Measurements from ENCODE around the gene PTPN3.
"Not testable (repeated sequence)": the region's sequence is repeated elsewhere in the genome, so short reads cannot be mapped to it uniquely, and the experiment has no call there.

Gene PTPN3

GRCh38 chr9:109385499-109385898 lies 112.6 kb downstream of the PTPN3 start:
- no peak for DNase-seq

GRCh38 chr9:109383947-109384346 lies 114.2 kb downstream of the PTPN3 start:
- DNase-seq = no peak

GRCh38 chr9:109383356-109383755 lies 114.8 kb downstream of the PTPN3 start:
- DNase-seq = no peak

GRCh38 chr9:109382585-109382984 lies 115.5 kb downstream of the PTPN3 start:
- no peak for DNase-seq

GRCh38 chr9:109382182-109382581 lies 115.9 kb downstream of the PTPN3 start:
- DNase-seq = no peak

- no peak for DNase-seq
Observed at GRCh38 chr9:109381011-109381729, 116.9 kb downstream of the PTPN3 start.

GRCh38 chr9:109379513-109379912 lies 118.6 kb downstream of the PTPN3 start:
- DNase-seq = no peak

GRCh38 chr9:109378316-109378715 lies 119.8 kb downstream of the PTPN3 start:
- no peak for DNase-seq

GRCh38 chr9:109372246-109372645 lies 125.9 kb downstream of the PTPN3 start:
- no peak for DNase-seq

GRCh38 chr9:109371374-109371773 lies 126.7 kb downstream of the PTPN3 start:
- no peak for DNase-seq

- no peak for DNase-seq
Observed at GRCh38 chr9:109369285-109369684, 128.8 kb downstream of the PTPN3 start.

- DNase-seq = no peak
Observed at GRCh38 chr9:109360771-109361170, 137.3 kb downstream of the PTPN3 start.

- DNase-seq = not testable (repeated sequence)
Observed at GRCh38 chr9:109358968-109359603, 139.0 kb downstream of the PTPN3 start.

GRCh38 chr9:109355564-109356297 lies 142.4 kb downstream of the PTPN3 start:
- no peak for DNase-seq

GRCh38 chr9:109354190-109354589 lies 143.9 kb downstream of the PTPN3 start:
- DNase-seq = no peak

- DNase-seq = no peak
Observed at GRCh38 chr9:109351032-109351431, 147.1 kb downstream of the PTPN3 start.

- DNase-seq = no peak
Observed at GRCh38 chr9:109349421-109349846, 148.7 kb downstream of the PTPN3 start.

- no peak for DNase-seq
Observed at GRCh38 chr9:109346904-109347303, 151.2 kb downstream of the PTPN3 start.

GRCh38 chr9:109344866-109345265 lies 153.2 kb downstream of the PTPN3 start:
- DNase-seq = no peak

- no peak for DNase-seq
Observed at GRCh38 chr9:109342878-109343277, 155.2 kb downstream of the PTPN3 start.

- no peak for DNase-seq
Observed at GRCh38 chr9:109341561-109341960, 156.5 kb downstream of the PTPN3 start.

- not testable (repeated sequence) for DNase-seq
Observed at GRCh38 chr9:109340979-109341378, 157.1 kb downstream of the PTPN3 start.

- no peak for DNase-seq
Observed at GRCh38 chr9:109336409-109336808, 161.7 kb downstream of the PTPN3 start.

GRCh38 chr9:109335929-109336328 lies 162.2 kb downstream of the PTPN3 start:
- DNase-seq = no peak

All from stimulated activated CD4-positive, alpha-beta T cell treated with anti-CD3 and anti-CD28 coated beads, Interleukin-2, amount 100 ng/mL, for 24 hours (primary cell).